Measurements from ENCODE around the gene PGAM2. TPM values are rescaled to one million over a fixed set of nuclear protein-coding genes. Genes with fewer than 3 reads are reported as not detected.

PGAM2 gene
- total and polyA plus RNA-seq, 2 of the 13 experiments (the other 11 are each of a cell fraction or from before 2014, with no cell fraction given): 0.22 TPM; not detected in 1

DNA sequence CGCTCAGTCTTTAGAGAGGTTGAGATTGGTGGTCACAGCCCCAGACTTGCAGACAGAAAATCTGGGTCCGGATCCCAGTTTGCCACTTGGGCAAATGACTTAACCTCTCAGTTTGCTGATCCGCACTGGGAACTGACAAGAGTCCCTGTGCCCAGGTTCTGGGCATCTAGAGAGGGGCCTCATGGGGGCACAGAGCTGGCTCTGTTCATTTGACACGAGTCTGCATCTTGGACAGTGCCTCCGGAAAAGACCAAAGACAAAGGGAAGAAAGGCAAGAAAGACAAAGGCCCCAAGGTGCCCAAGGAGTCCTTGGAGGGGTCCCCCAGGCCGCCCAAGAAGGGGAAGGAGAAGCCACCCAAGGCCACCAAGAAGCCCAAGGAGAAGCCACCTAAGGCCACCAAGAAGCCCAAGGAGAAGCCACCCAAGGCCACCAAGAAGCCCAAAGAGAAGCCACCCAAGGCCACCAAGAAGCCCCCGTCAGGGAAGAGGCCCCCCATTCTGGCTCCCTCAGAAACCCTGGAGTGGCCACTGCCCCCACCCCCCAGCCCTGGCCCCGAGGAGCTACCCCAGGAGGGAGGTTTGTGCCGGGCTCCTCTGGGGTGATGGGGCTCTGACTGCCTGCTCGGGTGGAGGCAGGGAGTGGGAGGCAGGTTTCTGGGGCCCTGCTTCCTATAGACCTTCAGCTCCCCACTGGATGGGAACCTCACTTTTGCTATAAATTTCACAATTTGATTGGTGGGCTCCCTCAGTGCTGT, 41.1 kb upstream of the PGAM2 start:
- ChIA-PET POLR2A (no interaction called here), CTCF (ENCODE audit: low intra/inter-chr PET ratio, low total read pairs) (interaction anchor here (0.6 kb wide), 1 partner anchor 116 kb away, joined by 3 read pairs; no protein-coding TSS in a partner anchor)
- 12% methylated on average over 7 of the region's 10 CpGs for WGBS (ENCODE audit: low lambda C conversion rate)
- DNase-seq (ENCODE audit: low spot score) (no peak), ATAC-seq (no peak), FAIRE-seq (no peak)
- no peak overlapping the region for H3K9ac ChIP-seq (ENCODE audit: insufficient read depth, low read depth, low read length)
- peaks cover 10 to 50% of the 10 kb centered on the region in 2 experiments; a peak in 4 of 5 replicates for H3K27me3 ChIP-seq (ENCODE audit: control insufficient read depth in 1 of 2, insufficient read depth in 2 of 2, low read length in 2 of 2)
- BruUV-seq (replicated peaks): no TSS peak
- in situ Hi-C loops (cut with HindIII; ENCODE audit: extremely low pct_ligation_motif_present, low pct_unique_long_range_greater_than_20kb): no loop called here
- intact Hi-C loops (cut with micrococcal nuclease; ENCODE audit: unreplicated experiment): no loop called here
- TF ChIP-seq EED (CRISPR knock-in tag; IDR thresholded peaks at IDR 0.05): no peak
- TF ChIP-seq, protein P1, sequence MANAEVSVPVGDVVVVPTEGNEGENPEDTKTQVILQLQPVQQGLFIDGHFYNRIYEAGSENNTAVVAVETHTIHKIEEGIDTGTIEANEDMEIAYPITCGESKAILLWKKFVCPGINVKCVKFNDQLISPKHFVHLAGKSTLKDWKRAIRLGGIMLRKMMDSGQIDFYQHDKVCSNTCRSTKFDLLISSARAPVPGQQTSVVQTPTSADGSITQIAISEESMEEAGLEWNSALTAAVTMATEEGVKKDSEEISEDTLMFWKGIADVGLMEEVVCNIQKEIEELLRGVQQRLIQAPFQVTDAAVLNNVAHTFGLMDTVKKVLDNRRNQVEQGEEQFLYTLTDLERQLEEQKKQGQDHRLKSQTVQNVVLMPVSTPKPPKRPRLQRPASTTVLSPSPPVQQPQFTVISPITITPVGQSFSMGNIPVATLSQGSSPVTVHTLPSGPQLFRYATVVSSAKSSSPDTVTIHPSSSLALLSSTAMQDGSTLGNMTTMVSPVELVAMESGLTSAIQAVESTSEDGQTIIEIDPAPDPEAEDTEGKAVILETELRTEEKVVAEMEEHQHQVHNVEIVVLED (CRISPR knock-in tag; IDR thresholded peaks at IDR 0.05; ENCODE audit: borderline replicate concordance): no peak
- H3K9me3 ChIP-seq (ENCODE audit: low read length): no peaks in the 10 kb centered on the region
- no peaks in the 10 kb centered on the region for H3K36me3 ChIP-seq (replicated peaks in 1 of 2; ENCODE audit: control insufficient read depth in 1 of 2, insufficient read depth in 2 of 2, low read length in 2 of 2)
- no peak overlapping the region for H3K4me3 ChIP-seq (replicated peaks in 1 of 3; ENCODE audit: insufficient read depth in 1 of 3, low read depth in 2 of 3, low read length in 3 of 3)
- H4K20me1 ChIP-seq (ENCODE audit: insufficient read depth, low read length): no peaks in the 10 kb centered on the region
- H3K27ac ChIP-seq (ENCODE audit: extremely low read length, insufficient read depth, low read length): no peak overlapping the region
- no peaks in the 10 kb centered on the region for H3K79me2 ChIP-seq (ENCODE audit: insufficient read depth, low read length)
- H3K4me2 ChIP-seq (ENCODE audit: low read depth, low read length): no peak overlapping the region
- peaks cover 17% of the 10 kb centered on the region for H3K4me1 ChIP-seq (ENCODE audit: insufficient read depth, low read length)
- no peak overlapping the region for H2AFZ ChIP-seq (ENCODE audit: low read length)

DNA sequence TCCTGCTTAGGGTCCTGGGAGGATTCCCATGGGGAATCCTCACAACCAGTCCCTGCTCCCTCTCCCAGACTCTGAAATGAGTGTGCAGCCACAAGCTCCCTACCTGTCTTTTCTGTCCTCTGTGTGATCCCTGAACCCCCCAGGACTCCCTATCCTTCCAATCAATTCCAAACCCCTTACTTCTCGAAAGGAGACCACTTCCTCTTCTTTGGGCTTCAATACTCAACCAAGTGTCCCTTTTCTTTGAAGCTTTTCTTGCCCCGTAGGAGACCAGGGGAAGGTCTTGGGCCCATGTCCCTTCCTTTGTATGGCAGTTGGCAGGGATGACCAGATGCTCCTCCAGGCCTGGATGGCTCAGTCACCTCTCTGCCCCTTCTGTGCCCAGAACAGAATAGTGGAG, 40.5 kb upstream of the PGAM2 start:
- H3K9ac ChIP-seq (ENCODE audit: insufficient read depth, low read depth, low read length): no peak overlapping the region
- WGBS (ENCODE audit: low lambda C conversion rate): 6% methylated on average over 2 of the region's 2 CpGs
- ATAC-seq: no peak
- H3K4me3 ChIP-seq (replicated peaks in 1 of 3; ENCODE audit: insufficient read depth in 1 of 3, low read depth in 2 of 3, low read length in 3 of 3): no peak overlapping the region
- no TSS peak for BruUV-seq (replicated peaks)
- H4K20me1 ChIP-seq (ENCODE audit: insufficient read depth, low read length): no peaks in the 10 kb centered on the region
- no peak overlapping the region for H2AFZ ChIP-seq (ENCODE audit: low read length)
- H3K27me3 ChIP-seq (ENCODE audit: control insufficient read depth in 1 of 2, insufficient read depth in 2 of 2, low read length in 2 of 2): peaks cover 10 to 50% of the 10 kb centered on the region in 2 experiments; a peak in 4 of 5 replicates
- no peaks in the 10 kb centered on the region for H3K9me3 ChIP-seq (ENCODE audit: low read length)
- in situ Hi-C loops (cut with HindIII; ENCODE audit: extremely low pct_ligation_motif_present, low pct_unique_long_range_greater_than_20kb) (no loop called here), intact Hi-C loops (cut with micrococcal nuclease; ENCODE audit: unreplicated experiment) (no loop called here)
- H3K4me1 ChIP-seq (ENCODE audit: insufficient read depth, low read length): peaks cover 23% of the 10 kb centered on the region
- no peak for DNase-seq (ENCODE audit: low spot score)
- H3K27ac ChIP-seq (ENCODE audit: extremely low read length, insufficient read depth, low read length): no peak overlapping the region
- H3K79me2 ChIP-seq (ENCODE audit: insufficient read depth, low read length): no peaks in the 10 kb centered on the region
- no peaks in the 10 kb centered on the region for H3K36me3 ChIP-seq (replicated peaks in 1 of 2; ENCODE audit: control insufficient read depth in 1 of 2, insufficient read depth in 2 of 2, low read length in 2 of 2)
- CTCF ChIA-PET (ENCODE audit: low intra/inter-chr PET ratio, low total read pairs): no interaction called here
- no peak for FAIRE-seq
- no peak overlapping the region for H3K4me2 ChIP-seq (ENCODE audit: low read depth, low read length)
- POLR2A ChIA-PET: no interaction called here
- no peak for TF ChIP-seq GPN1 (CRISPR knock-in tag; IDR thresholded peaks at IDR 0.05; ENCODE audit: borderline replicate concordance)
- TF ChIP-seq, protein P2, sequence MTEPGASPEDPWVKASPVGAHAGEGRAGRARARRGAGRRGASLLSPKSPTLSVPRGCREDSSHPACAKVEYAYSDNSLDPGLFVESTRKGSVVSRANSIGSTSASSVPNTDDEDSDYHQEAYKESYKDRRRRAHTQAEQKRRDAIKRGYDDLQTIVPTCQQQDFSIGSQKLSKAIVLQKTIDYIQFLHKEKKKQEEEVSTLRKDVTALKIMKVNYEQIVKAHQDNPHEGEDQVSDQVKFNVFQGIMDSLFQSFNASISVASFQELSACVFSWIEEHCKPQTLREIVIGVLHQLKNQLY (CRISPR knock-in tag; IDR thresholded peaks at IDR 0.05): no peak
- no peak for TF ChIP-seq ONECUT2 (CRISPR knock-in tag; IDR thresholded peaks at IDR 0.05)
- no peak for TF ChIP-seq ZNF30 (CRISPR knock-in tag; IDR thresholded peaks at IDR 0.05)
- TF ChIP-seq ZC3H13 (CRISPR knock-in tag; IDR thresholded peaks at IDR 0.05): no peak
- no peak for TF ChIP-seq PCBP1 (IDR thresholded peaks at IDR 0.05; ENCODE audit: borderline replicate concordance, low read depth, low read length)
- TF ChIP-seq KAT8 (CRISPR knock-in tag; IDR thresholded peaks at IDR 0.05): no peak
- TF ChIP-seq, protein P3, sequence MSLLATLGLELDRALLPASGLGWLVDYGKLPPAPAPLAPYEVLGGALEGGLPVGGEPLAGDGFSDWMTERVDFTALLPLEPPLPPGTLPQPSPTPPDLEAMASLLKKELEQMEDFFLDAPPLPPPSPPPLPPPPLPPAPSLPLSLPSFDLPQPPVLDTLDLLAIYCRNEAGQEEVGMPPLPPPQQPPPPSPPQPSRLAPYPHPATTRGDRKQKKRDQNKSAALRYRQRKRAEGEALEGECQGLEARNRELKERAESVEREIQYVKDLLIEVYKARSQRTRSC (CRISPR knock-in tag; IDR thresholded peaks at IDR 0.05; ENCODE audit: low read depth): no peak
- TF ChIP-seq SIX1 (CRISPR knock-in tag; IDR thresholded peaks at IDR 0.05; ENCODE audit: borderline replicate concordance): no peak
- TF ChIP-seq, protein P4, sequence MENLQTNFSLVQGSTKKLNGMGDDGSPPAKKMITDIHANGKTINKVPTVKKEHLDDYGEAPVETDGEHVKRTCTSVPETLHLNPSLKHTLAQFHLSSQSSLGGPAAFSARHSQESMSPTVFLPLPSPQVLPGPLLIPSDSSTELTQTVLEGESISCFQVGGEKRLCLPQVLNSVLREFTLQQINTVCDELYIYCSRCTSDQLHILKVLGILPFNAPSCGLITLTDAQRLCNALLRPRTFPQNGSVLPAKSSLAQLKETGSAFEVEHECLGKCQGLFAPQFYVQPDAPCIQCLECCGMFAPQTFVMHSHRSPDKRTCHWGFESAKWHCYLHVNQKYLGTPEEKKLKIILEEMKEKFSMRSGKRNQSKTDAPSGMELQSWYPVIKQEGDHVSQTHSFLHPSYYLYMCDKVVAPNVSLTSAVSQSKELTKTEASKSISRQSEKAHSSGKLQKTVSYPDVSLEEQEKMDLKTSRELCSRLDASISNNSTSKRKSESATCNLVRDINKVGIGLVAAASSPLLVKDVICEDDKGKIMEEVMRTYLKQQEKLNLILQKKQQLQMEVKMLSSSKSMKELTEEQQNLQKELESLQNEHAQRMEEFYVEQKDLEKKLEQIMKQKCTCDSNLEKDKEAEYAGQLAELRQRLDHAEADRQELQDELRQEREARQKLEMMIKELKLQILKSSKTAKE (CRISPR knock-in tag; IDR thresholded peaks at IDR 0.05; ENCODE audit: borderline replicate concordance): no peak
- TF ChIP-seq GFI1 (CRISPR knock-in tag; IDR thresholded peaks at IDR 0.05; ENCODE audit: borderline replicate concordance): no peak

Data from HepG2 (cell line).